ENCODE results near the gene TRIM52.

DNA sequence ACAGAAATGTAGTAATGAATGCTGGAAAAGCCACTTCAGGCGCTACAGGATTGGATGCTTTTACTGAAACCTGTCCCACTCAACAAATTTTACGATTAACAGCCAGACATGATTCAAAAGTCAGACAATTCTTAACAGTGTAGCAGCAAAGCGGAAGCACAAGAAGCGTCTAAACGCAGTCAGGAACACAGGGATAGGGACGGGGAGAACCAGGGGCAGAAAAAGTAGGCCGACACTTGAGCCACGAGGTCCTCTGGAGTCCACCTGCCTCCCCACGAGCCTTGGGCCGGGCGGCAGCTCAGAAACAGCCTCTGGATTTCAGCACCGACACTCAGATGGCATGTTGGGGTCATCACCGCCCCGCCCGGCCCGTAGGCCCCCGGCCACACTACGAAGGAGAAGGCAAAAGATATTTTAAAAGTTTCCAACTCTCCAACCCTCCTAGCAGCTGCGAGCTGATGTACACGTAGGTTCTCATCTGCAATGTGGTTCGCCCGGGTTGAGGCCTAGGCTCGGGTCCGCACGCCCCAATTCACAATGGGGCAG lies 17.9 kb downstream of the TRIM52 start:
- TF ChIP-seq, protein P1, sequence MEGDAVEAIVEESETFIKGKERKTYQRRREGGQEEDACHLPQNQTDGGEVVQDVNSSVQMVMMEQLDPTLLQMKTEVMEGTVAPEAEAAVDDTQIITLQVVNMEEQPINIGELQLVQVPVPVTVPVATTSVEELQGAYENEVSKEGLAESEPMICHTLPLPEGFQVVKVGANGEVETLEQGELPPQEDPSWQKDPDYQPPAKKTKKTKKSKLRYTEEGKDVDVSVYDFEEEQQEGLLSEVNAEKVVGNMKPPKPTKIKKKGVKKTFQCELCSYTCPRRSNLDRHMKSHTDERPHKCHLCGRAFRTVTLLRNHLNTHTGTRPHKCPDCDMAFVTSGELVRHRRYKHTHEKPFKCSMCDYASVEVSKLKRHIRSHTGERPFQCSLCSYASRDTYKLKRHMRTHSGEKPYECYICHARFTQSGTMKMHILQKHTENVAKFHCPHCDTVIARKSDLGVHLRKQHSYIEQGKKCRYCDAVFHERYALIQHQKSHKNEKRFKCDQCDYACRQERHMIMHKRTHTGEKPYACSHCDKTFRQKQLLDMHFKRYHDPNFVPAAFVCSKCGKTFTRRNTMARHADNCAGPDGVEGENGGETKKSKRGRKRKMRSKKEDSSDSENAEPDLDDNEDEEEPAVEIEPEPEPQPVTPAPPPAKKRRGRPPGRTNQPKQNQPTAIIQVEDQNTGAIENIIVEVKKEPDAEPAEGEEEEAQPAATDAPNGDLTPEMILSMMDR (IDR thresholded peaks at IDR 0.05 in 8 of 11, conservative IDR thresholded peaks at IDR 0.05 in 3 of 11) = no peak
- TF ChIP-seq POLR2AphosphoS5 (IDR thresholded peaks at IDR 0.05) (no peak), POLR2A (IDR thresholded peaks at IDR 0.05) (no peak)
